Prostate gland (tissue), 2 donors: ENCODE data around the gene ISX. TPM values are rescaled to one million over a fixed set of nuclear protein-coding genes. Genes with fewer than 3 reads are reported as not detected.

Experiments used
- DNase-seq: peaks from one replicate; pipeline ENCODE4 v3.0.0-alpha.2; 2019; ENCODE audit warnings: low spot score
- H3K27ac ChIP-seq, 2 donors: fragments of 200-600 bp; sonication (generic); 2 replicates each; pipeline ENCODE4 v1.5.1; 2017 to 2019
- H3K27me3 ChIP-seq: fragments of 200-600 bp; sonication (generic); replicated peaks from 2 replicates; pipeline ENCODE4 v1.5.1; 2019; ENCODE audit not compliant: insufficient read depth
- H3K36me3 ChIP-seq, 2 donors: fragments of 200-600 bp; sonication (generic); 1 replicate in 1 of 2; 2 replicates in 1 of 2; pipeline versions ENCODE4 v1.5.1 to v1.8.1; 2017 to 2019
- H3K4me1 ChIP-seq: fragments of 200-600 bp; sonication (generic); replicated peaks from 2 replicates; pipeline ENCODE4 v1.5.1; 2019
- H3K4me3 ChIP-seq, 2 donors: fragments of 200-600 bp; sonication (generic); 2 replicates each; pipeline ENCODE4 v1.5.1; 2017 to 2019
- H3K9me3 ChIP-seq: fragments of 200-600 bp; sonication (generic); 2 replicates; pipeline ENCODE4 v1.5.1; 2017
- POLR2A ChIP-seq: fragments of 450-650 bp; IDR thresholded peaks from one replicate; pipeline ENCODE4 v1.6.1; 2016; ENCODE audit warnings: antibody characterized with exemption, mild to moderate bottlenecking
- POLR2AphosphoS5 ChIP-seq: sonication (generic); formaldehyde crosslinking; IDR thresholded peaks from one replicate; pipeline ENCODE4 v1.6.1; 2017; ENCODE audit warnings: antibody characterized with exemption
- WGBS: methylation state at CpG from one replicate; pipeline ENCODE4 v1.1.5; 2018; 5-methylcytosine and 5-hydroxymethylcytosine counted together
- intact Hi-C: fragments of 100-400 bp; cut with DNase I; formaldehyde crosslinking; loops from one replicate; pipeline ENCODE4 v1.14.2; 2022
- total RNA-seq, 2 donors: library from RNA; depleted of rRNA; stranded (reverse); fragments of >200 nt; gene quantifications; one replicate each; pipeline ENCODE4 v1.1.0, GENCODE V29; 2016
- TF ChIP-seq, protein P1 (sequence below), 4 experiments: fragments of 200-600 bp in 2 of 4; fragments of 450-650 bp in 2 of 4; sonication (generic) in 2 of 4; IDR thresholded peaks; 1 replicate in 3 of 4; 2 replicates in 1 of 4; pipeline ENCODE4 v1.5.1; 2016 to 2019; ENCODE audit warnings: antibody characterized with exemption in 4 of 4, mild to moderate bottlenecking in 2 of 4, moderate library complexity in 2 of 4

The ISX gene
- total RNA-seq, 2 donors from 2014 or later: 0.14 to 1.9 TPM

DNA sequence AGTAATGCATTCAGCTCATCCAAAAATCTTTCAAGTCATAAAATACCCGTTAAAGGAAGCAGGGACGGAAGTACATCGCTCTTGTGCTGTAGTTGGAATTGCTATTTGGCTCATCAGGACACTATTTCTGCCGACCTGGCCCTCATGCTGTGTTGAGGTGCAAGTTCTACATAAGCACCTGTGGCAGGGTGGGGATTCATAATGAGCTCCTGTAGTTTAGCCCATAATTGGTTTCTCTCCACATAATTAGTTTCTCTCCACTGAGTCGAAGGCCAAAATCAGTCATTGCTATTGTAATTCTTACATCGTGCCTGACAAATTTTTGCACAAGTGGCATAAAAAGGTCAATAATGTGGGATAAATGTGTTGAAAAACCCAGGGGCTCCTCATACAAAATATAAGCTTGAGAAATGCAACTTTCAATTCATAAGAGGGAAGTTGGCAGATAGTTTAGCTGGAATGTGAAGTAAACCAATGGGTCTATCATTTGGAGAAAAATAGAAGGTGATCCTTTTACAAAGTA, 14.9 kb upstream of the ISX start:
- Histone ChIP-seq H3K36me3 (no peaks in the 10 kb centered on the region), H3K27ac (no peak overlapping the region), H3K27me3 (no peaks in the 10 kb centered on the region), H3K9me3 (no peaks in the 10 kb centered on the region), H3K4me1 (no peaks in the 10 kb centered on the region), H3K4me3 (no peak overlapping the region)
- WGBS: 35% methylated on average over 6 of the region's 6 CpGs
- no peak for DNase-seq
- TF ChIP-seq POLR2A (no peak), POLR2AphosphoS5 (peak; percentile 32)
- TF ChIP-seq, protein P1, sequence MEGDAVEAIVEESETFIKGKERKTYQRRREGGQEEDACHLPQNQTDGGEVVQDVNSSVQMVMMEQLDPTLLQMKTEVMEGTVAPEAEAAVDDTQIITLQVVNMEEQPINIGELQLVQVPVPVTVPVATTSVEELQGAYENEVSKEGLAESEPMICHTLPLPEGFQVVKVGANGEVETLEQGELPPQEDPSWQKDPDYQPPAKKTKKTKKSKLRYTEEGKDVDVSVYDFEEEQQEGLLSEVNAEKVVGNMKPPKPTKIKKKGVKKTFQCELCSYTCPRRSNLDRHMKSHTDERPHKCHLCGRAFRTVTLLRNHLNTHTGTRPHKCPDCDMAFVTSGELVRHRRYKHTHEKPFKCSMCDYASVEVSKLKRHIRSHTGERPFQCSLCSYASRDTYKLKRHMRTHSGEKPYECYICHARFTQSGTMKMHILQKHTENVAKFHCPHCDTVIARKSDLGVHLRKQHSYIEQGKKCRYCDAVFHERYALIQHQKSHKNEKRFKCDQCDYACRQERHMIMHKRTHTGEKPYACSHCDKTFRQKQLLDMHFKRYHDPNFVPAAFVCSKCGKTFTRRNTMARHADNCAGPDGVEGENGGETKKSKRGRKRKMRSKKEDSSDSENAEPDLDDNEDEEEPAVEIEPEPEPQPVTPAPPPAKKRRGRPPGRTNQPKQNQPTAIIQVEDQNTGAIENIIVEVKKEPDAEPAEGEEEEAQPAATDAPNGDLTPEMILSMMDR (IDR thresholded peaks at IDR 0.05): no peak
- intact Hi-C loops: no loop called here

DNA sequence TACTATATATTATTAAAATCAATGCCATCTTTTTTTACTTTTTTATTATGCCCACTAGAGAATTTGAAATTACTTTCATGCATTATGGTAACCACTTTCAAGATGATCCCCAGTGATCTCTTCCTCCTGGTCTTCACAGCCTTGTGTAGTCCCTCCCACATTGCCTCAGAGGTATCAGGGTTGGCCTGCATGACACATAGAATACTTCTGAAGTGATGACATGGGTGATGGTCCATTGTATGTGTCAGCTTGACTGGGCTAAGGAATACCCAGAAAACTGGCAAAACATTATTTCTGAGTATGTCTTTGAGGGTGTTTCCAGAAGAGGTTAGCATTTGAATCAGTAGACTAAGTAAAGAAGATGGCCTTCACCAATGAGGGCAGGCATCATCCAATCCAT, 14.2 kb upstream of the ISX start:
- DNase-seq: no peak
- no peak overlapping the region for H3K4me3 ChIP-seq
- no peak overlapping the region for H3K27ac ChIP-seq
- H3K4me1 ChIP-seq: no peaks in the 10 kb centered on the region
- no peaks in the 10 kb centered on the region for H3K27me3 ChIP-seq
- H3K9me3 ChIP-seq: no peaks in the 10 kb centered on the region
- no peaks in the 10 kb centered on the region for H3K36me3 ChIP-seq
- TF ChIP-seq, protein P1 (IDR thresholded peaks at IDR 0.05): no peak
- no peak for TF ChIP-seq POLR2A
- TF ChIP-seq POLR2AphosphoS5: no peak
- intact Hi-C loops: no loop called here

DNA sequence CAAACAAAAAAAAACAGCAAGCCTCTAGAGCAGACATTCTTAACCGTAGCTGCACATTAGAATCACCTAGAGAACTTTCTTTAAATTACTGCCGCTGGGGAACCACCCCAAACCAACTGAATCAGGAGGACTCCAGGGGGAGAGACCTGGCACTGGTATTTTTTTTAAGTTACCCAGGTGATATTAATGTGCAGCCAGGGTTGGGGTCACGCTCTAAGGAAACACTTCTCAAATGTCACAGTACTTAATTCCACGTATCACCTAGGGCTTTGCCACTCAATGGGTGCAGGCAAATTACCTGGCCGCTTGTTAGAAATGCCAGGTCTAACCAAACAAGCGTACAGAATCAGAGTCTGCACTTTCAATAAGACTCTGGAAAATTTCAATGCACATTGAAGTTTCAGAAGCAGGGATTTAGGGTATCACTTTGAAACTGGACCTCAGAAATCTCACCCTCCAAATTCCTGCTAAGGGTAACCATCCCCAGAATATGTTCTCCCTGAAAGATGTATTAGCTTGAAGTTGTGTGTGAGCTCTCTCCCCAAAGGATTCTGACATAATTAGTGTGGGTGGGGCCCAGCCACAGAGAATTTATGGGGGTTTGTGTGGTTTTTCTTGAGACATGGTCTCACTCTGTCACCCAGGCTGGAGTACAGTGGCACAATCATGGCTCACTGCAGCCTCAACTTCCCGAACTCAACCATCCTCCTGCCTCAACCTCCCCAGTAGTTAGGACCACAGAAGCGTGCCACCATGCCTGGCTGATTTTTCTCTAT, 12.7 kb upstream of the ISX start:
- Histone ChIP-seq H3K4me1 (no peaks in the 10 kb centered on the region), H3K36me3 (no peaks in the 10 kb centered on the region), H3K9me3 (no peaks in the 10 kb centered on the region), H3K27me3 (no peaks in the 10 kb centered on the region), H3K4me3 (no peak overlapping the region), H3K27ac (no peak overlapping the region)
- intact Hi-C loops: no loop called here
- WGBS: 76% methylated on average over 8 of the region's 8 CpGs
- TF ChIP-seq, protein P1 (IDR thresholded peaks at IDR 0.05): no peak
- TF ChIP-seq POLR2AphosphoS5: no peak
- no peak for TF ChIP-seq POLR2A
- DNase-seq: no peak

DNA sequence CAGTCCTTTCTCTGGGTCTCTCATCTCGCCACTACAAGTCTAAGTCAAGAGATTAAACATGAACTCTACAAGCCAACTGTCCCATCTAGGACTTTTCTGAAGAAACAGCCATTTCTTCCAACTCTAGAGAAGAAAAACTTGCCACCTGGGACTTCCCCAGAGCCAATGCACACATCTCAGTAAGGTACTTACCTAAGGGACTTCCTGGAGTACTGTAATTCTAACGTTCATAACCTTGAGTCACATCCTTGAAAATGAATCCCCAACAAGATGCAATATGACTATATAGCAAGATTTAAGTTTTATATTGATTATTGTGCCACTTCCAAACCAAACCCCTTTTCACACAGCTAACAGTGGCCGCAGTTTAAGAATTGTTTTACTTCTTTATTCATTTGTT, 11.9 kb upstream of the ISX start:
- no peak for TF ChIP-seq POLR2AphosphoS5
- TF ChIP-seq, protein P1 (IDR thresholded peaks at IDR 0.05): no peak
- no peak for TF ChIP-seq POLR2A
- intact Hi-C loops: no loop called here

DNA sequence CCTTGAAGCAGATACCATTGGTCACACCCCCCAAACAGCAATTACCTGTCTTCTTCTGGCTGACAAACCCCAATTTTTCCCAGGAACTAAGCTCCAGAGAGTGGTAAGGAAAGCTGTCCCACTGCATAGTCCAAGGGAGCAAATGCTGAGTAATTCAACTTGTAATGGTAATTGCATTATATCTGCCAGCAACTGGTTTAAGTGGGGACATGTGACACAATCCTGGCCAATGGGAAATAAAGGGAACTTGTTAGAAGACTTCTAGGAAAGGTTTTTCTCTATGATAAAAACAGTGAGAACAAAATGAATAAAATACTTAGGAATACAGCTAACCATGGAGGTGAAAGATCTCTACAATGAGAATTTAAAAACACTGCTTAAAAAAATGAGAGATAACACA, 9.5 kb upstream of the ISX start:
- H3K36me3 ChIP-seq: no peaks in the 10 kb centered on the region
- no peak for DNase-seq
- no peak overlapping the region for H3K27ac ChIP-seq
- no peaks in the 10 kb centered on the region for H3K27me3 ChIP-seq
- H3K4me1 ChIP-seq: no peaks in the 10 kb centered on the region
- no peaks in the 10 kb centered on the region for H3K9me3 ChIP-seq
- no peak overlapping the region for H3K4me3 ChIP-seq
- intact Hi-C loops: no loop called here
- no peak for TF ChIP-seq POLR2A
- TF ChIP-seq POLR2AphosphoS5: no peak
- TF ChIP-seq, protein P1 (IDR thresholded peaks at IDR 0.05): no peak

More for the DNA sequence above, 11.9 kb upstream of the ISX start:
- no peaks in the 10 kb centered on the region for H3K4me1 ChIP-seq
- 83% methylated on average over 3 of the region's 3 CpGs for WGBS
- DNase-seq: no peak
- H3K4me3 ChIP-seq: no peak overlapping the region
- H3K27me3 ChIP-seq: no peaks in the 10 kb centered on the region
- H3K9me3 ChIP-seq: no peaks in the 10 kb centered on the region
- H3K36me3 ChIP-seq: no peaks in the 10 kb centered on the region
- no peak overlapping the region for H3K27ac ChIP-seq
